ENCODE results near the gene ANKRD40CL. TPM values are rescaled to one million over a fixed set of nuclear protein-coding genes. Genes with fewer than 3 reads are reported as not detected.

Gene ANKRD40CL
- total and polyA plus RNA-seq, 4 donors: not detected

DNA sequence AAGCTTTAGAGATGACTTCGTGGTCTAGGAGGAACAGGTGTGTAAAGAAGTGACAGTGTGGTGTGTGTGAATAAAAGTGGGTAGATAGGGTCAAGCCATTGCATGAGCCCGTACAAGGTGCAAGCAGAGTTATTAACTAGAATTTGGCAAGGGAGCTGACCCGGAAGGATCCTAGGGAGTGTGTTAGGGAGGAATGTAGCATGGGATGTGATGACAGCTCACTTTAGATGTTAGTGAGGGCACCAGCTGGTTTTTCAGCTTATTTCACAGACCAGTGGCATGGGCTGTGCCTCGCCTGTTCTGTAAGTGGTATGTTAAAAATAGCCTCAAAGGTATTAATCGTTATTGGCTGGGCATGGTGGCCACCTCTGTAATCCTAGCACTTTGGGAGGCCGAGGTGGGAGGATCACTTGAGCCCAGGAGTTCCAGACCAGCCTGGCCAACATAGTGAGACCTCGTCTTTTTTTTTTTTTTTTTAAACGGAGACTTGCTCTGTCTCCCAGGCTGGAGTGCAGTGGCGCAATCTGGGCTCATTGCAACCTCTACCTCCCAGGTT, 8.3 kb downstream of the ANKRD40CL start:
- Histone ChIP-seq H3K27ac (ENCODE audit: low read depth in 1 of 2, low read length in 2 of 2) (no peak overlapping the region), H3K9ac (ENCODE audit: low read depth in 1 of 2, low read length in 2 of 2) (no peak overlapping the region), H3K27me3 (ENCODE audit: control insufficient read depth in 4 of 4, insufficient read depth in 4 of 4, low read length in 3 of 4) (no peaks in the 10 kb centered on the region), H3K4me3 (ENCODE audit: low read depth in 1 of 3, low read length in 3 of 3) (no peak overlapping the region), H3K4me1 (ENCODE audit: control insufficient read depth in 4 of 4, insufficient read depth in 4 of 4, low read length in 3 of 4) (peaks cover 0 to 28% (median 23%) of the 10 kb centered on the region in 4 donors), H3K36me3 (ENCODE audit: control insufficient read depth in 4 of 4, insufficient read depth in 3 of 4, low read depth in 1 of 4, low read length in 3 of 4) (peaks cover 0 to 7% (median under 1%) of the 10 kb centered on the region in 4 donors), H3K9me3 (ENCODE audit: control insufficient read depth in 4 of 4, low read length in 3 of 4) (no peaks in the 10 kb centered on the region)
- 72% methylated on average over 9 of the region's 9 CpGs for WGBS
- TF ChIP-seq, protein P1, sequence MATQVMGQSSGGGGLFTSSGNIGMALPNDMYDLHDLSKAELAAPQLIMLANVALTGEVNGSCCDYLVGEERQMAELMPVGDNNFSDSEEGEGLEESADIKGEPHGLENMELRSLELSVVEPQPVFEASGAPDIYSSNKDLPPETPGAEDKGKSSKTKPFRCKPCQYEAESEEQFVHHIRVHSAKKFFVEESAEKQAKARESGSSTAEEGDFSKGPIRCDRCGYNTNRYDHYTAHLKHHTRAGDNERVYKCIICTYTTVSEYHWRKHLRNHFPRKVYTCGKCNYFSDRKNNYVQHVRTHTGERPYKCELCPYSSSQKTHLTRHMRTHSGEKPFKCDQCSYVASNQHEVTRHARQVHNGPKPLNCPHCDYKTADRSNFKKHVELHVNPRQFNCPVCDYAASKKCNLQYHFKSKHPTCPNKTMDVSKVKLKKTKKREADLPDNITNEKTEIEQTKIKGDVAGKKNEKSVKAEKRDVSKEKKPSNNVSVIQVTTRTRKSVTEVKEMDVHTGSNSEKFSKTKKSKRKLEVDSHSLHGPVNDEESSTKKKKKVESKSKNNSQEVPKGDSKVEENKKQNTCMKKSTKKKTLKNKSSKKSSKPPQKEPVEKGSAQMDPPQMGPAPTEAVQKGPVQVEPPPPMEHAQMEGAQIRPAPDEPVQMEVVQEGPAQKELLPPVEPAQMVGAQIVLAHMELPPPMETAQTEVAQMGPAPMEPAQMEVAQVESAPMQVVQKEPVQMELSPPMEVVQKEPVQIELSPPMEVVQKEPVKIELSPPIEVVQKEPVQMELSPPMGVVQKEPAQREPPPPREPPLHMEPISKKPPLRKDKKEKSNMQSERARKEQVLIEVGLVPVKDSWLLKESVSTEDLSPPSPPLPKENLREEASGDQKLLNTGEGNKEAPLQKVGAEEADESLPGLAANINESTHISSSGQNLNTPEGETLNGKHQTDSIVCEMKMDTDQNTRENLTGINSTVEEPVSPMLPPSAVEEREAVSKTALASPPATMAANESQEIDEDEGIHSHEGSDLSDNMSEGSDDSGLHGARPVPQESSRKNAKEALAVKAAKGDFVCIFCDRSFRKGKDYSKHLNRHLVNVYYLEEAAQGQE (IDR thresholded peaks at IDR 0.05): no peak
- TF ChIP-seq GABPA (IDR thresholded peaks at IDR 0.05 in 1 of 2, conservative IDR thresholded peaks at IDR 0.05 in 1 of 2) (no peak), NR2F2 (IDR thresholded peaks at IDR 0.05) (no peak), FOXA1 (IDR thresholded peaks at IDR 0.05) (no peak), JUND (IDR thresholded peaks at IDR 0.05) (no peak), SP1 (IDR thresholded peaks at IDR 0.05) (no peak), TAF1 (conservative IDR thresholded peaks at IDR 0.05) (no peak), HNF4G (IDR thresholded peaks at IDR 0.05) (no peak), EGR1 (IDR thresholded peaks at IDR 0.05; ENCODE audit: low read depth in 2 of 2) (no peak)
- TF ChIP-seq, protein P2, sequence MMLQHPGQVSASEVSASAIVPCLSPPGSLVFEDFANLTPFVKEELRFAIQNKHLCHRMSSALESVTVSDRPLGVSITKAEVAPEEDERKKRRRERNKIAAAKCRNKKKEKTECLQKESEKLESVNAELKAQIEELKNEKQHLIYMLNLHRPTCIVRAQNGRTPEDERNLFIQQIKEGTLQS (IDR thresholded peaks at IDR 0.05): no peak
- TF ChIP-seq, protein P3, sequence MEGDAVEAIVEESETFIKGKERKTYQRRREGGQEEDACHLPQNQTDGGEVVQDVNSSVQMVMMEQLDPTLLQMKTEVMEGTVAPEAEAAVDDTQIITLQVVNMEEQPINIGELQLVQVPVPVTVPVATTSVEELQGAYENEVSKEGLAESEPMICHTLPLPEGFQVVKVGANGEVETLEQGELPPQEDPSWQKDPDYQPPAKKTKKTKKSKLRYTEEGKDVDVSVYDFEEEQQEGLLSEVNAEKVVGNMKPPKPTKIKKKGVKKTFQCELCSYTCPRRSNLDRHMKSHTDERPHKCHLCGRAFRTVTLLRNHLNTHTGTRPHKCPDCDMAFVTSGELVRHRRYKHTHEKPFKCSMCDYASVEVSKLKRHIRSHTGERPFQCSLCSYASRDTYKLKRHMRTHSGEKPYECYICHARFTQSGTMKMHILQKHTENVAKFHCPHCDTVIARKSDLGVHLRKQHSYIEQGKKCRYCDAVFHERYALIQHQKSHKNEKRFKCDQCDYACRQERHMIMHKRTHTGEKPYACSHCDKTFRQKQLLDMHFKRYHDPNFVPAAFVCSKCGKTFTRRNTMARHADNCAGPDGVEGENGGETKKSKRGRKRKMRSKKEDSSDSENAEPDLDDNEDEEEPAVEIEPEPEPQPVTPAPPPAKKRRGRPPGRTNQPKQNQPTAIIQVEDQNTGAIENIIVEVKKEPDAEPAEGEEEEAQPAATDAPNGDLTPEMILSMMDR (IDR thresholded peaks at IDR 0.05; ENCODE audit: low read depth, low read length, missing input control): no peak
- DNase-seq (ENCODE audit: low spot score): no peak

DNA sequence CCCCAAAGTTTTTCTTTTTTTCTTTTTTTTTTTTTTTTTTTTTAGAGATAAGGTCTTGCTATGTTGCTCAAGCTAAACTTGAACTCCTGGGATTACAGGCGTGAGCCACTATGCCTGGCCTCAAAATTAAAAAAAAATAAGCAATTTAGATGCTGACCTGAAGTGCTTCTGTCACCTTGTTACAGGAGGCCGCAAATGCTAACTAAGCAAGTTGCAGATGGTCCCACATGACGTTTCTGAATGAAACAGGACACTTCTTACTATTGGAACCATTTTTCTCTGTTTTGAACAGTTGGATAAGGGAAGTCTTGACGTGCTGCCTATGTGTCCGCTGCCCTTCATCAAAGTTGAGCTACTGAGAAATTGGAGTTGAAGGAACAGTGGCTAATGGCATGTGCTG, 8.8 kb downstream of the ANKRD40CL start:
- no peaks in the 10 kb centered on the region for H3K27me3 ChIP-seq (ENCODE audit: control insufficient read depth in 4 of 4, insufficient read depth in 4 of 4, low read length in 3 of 4)
- H3K4me3 ChIP-seq (ENCODE audit: low read depth in 1 of 3, low read length in 3 of 3): no peak overlapping the region
- peaks cover 0 to 23% (median 18%) of the 10 kb centered on the region in 4 donors for H3K4me1 ChIP-seq (ENCODE audit: control insufficient read depth in 4 of 4, insufficient read depth in 4 of 4, low read length in 3 of 4)
- no peak overlapping the region for H3K9ac ChIP-seq (ENCODE audit: low read depth in 1 of 2, low read length in 2 of 2)
- no peak overlapping the region for H3K27ac ChIP-seq (ENCODE audit: low read depth in 1 of 2, low read length in 2 of 2)
- WGBS: 59% methylated on average over 5 of the region's 5 CpGs
- DNase-seq (ENCODE audit: low spot score): no peak
- peaks cover 1 to 12% (median 3%) of the 10 kb centered on the region in 4 donors for H3K36me3 ChIP-seq (ENCODE audit: control insufficient read depth in 4 of 4, insufficient read depth in 3 of 4, low read depth in 1 of 4, low read length in 3 of 4)
- no peaks in the 10 kb centered on the region for H3K9me3 ChIP-seq (ENCODE audit: control insufficient read depth in 4 of 4, low read length in 3 of 4)
- TF ChIP-seq, protein P4, sequence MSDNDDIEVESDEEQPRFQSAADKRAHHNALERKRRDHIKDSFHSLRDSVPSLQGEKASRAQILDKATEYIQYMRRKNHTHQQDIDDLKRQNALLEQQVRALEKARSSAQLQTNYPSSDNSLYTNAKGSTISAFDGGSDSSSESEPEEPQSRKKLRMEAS (IDR thresholded peaks at IDR 0.05): no peak
- TF ChIP-seq JUND (IDR thresholded peaks at IDR 0.05) (no peak), TAF1 (conservative IDR thresholded peaks at IDR 0.05) (no peak), HNF4A (conservative IDR thresholded peaks at IDR 0.05) (no peak), FOXA1 (IDR thresholded peaks at IDR 0.05) (no peak), HNF4G (IDR thresholded peaks at IDR 0.05) (no peak), RXRA (IDR thresholded peaks at IDR 0.05) (no peak), RAD21 (IDR thresholded peaks at IDR 0.05) (no peak)

All from liver (tissue), 9 donors.